Tibial artery (tissue), 4 donors: ENCODE data around the gene ITSN1.

Source experiments
- DNase-seq, 2 donors: peaks; one replicate each; pipeline ENCODE4 v3.0.0-alpha.2; 2019
- H3K27ac ChIP-seq, 2 donors: fragments of 200-600 bp; sonication (generic) in 1 of 2; 1 replicate in 1 of 2; 2 replicates in 1 of 2; pipeline ENCODE4 v1.5.1; 2018 to 2019; ENCODE audit warnings: mild to moderate bottlenecking in 1 of 2
- H3K27me3 ChIP-seq, 2 donors: fragments of 200-600 bp; sonication (generic) in 1 of 2; one replicate each; pipeline versions ENCODE4 v1.5.1 to v1.6.0; 2016 to 2019
- H3K36me3 ChIP-seq, 3 donors: fragments of 200-600 bp; sonication (generic) in 2 of 3; one replicate each; pipeline ENCODE4 v1.5.1; 2016 to 2019; ENCODE audit warnings: mild to moderate bottlenecking in 2 of 3
- H3K4me1 ChIP-seq, 4 donors: fragments of 200-600 bp; sonication (generic) in 2 of 4; 1 replicate in 3 of 4; 2 replicates in 1 of 4; pipeline ENCODE4 v1.5.1; 2016 to 2019
- H3K4me3 ChIP-seq, 2 donors: fragments of 200-600 bp; sonication (generic) in 1 of 2; 1 replicate in 1 of 2; 2 replicates in 1 of 2; pipeline ENCODE4 v1.5.1; 2018 to 2019; ENCODE audit warnings: mild to moderate bottlenecking in 2 of 2
- H3K9me3 ChIP-seq, 3 donors: fragments of 200-600 bp; sonication (generic) in 1 of 3; one replicate each; pipeline ENCODE4 v1.5.1; 2016 to 2019
- intact Hi-C: fragments of 100-400 bp; cut with DNase I; formaldehyde crosslinking; loops from one replicate; pipeline ENCODE4 v1.15.0; 2023; ENCODE audit warnings: low total_unique reads
- TF ChIP-seq, protein P1 (sequence below), 2 experiments: fragments of 200-600 bp in 1 of 2; fragments of 450-650 bp in 1 of 2; IDR thresholded peaks; one replicate each; pipeline ENCODE4 v1.5.1; 2017 to 2019; ENCODE audit warnings: antibody characterized with exemption in 2 of 2, mild to moderate bottlenecking in 1 of 2, moderate library complexity in 1 of 2

Gene ITSN1

DNA sequence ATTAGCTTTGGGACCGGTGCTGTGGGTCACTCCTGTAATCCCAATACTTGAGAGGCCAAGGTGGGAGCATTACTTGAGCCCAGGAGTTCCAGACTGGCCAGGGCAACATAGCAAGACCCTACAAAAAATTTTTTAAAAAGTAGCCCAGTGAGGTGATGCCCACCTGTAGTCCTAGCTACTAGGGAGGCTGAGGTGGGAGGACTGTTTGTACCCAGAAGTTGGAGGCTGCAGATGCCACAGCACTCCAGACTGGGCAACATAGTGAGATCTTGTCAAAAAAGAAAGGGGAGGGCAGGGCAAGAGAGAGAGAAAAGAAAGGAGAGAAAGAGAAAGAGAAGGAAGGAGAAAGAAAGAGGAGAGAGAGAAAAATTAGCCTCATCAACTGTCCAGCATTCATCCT is 6.3 kb downstream of the ITSN1 start:
- TF ChIP-seq, protein P1, sequence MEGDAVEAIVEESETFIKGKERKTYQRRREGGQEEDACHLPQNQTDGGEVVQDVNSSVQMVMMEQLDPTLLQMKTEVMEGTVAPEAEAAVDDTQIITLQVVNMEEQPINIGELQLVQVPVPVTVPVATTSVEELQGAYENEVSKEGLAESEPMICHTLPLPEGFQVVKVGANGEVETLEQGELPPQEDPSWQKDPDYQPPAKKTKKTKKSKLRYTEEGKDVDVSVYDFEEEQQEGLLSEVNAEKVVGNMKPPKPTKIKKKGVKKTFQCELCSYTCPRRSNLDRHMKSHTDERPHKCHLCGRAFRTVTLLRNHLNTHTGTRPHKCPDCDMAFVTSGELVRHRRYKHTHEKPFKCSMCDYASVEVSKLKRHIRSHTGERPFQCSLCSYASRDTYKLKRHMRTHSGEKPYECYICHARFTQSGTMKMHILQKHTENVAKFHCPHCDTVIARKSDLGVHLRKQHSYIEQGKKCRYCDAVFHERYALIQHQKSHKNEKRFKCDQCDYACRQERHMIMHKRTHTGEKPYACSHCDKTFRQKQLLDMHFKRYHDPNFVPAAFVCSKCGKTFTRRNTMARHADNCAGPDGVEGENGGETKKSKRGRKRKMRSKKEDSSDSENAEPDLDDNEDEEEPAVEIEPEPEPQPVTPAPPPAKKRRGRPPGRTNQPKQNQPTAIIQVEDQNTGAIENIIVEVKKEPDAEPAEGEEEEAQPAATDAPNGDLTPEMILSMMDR (IDR thresholded peaks at IDR 0.05), result no peak
- H3K9me3 ChIP-seq, result no peaks in the 10 kb centered on the region
- no peak overlapping the region for H3K27ac ChIP-seq
- no peaks in the 10 kb centered on the region for H3K27me3 ChIP-seq
- peaks cover 0 to 35% (median 16%) of the 10 kb centered on the region in 4 donors for H3K4me1 ChIP-seq
- intact Hi-C loops, result loop anchor here (10.0 kb wide), 1 partner anchor 246 kb away; no protein-coding TSS in a partner anchor
- no peaks in the 10 kb centered on the region for H3K36me3 ChIP-seq
- DNase-seq, result no peak
- no peak overlapping the region for H3K4me3 ChIP-seq

DNA sequence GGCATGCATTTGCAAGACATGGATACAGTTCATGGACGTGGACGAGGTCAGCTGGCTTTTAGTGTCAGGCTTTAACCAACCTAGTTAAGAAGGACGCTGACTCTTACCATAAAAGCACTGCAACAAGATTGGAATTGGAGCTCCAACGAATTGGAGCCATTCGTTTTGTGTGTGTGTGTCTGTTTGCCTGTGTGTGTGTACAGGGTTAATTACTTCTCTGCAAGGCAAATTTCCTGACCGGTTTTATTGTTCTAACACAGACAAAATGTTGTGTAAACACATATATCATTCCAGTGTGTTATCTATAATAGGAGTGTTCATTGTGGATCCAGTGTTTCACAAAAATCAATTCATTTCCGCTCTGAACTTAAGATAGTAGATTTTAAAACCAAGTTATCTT is 7.9 kb downstream of the ITSN1 start:
- Histone ChIP-seq H3K27ac (no peak overlapping the region), H3K4me3 (no peak overlapping the region), H3K27me3 (no peaks in the 10 kb centered on the region), H3K36me3 (no peaks in the 10 kb centered on the region), H3K9me3 (no peaks in the 10 kb centered on the region), H3K4me1 (peaks cover 0 to 20% (median 6%) of the 10 kb centered on the region in 4 donors)
- TF ChIP-seq, protein P1 (IDR thresholded peaks at IDR 0.05), result no peak
- DNase-seq, result no peak
- intact Hi-C loops, result no loop called here

DNA sequence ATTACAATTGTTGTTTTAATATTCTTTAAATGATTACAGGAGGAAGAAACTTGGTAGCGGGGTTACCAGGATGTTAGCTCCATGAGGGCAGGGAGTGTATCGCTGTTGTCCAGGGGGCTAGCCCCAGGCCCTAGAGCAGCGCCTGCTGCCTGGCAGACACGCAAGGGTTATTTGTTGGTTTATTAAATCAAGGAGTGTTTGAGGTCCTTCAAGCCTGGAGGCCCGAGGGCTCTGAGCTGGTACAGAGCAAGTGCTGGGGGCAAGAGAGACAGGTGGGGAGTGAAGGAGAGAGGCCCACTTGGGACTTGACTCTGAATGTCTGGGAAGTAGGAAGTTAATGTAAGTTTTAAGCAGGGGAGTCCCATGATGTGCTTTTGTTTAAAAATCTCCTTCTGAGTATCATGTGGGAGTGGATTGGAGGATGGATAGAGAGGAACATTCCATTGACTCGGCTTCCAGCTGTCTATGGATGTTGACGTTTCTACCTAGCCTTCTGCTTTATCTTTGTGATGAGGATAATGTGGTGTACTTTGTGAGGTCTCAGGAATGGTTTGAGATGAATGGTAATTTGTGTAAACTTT is 8.7 kb downstream of the ITSN1 start:
- no peak for DNase-seq
- no peaks in the 10 kb centered on the region for H3K36me3 ChIP-seq
- no peaks in the 10 kb centered on the region for H3K9me3 ChIP-seq
- H3K27me3 ChIP-seq, result no peaks in the 10 kb centered on the region
- intact Hi-C loops, result no loop called here
- H3K27ac ChIP-seq, result no peak overlapping the region
- peaks cover 0 to 23% (median 11%) of the 10 kb centered on the region in 4 donors for H3K4me1 ChIP-seq
- TF ChIP-seq, protein P1 (IDR thresholded peaks at IDR 0.05), result no peak
- no peak overlapping the region for H3K4me3 ChIP-seq

DNA sequence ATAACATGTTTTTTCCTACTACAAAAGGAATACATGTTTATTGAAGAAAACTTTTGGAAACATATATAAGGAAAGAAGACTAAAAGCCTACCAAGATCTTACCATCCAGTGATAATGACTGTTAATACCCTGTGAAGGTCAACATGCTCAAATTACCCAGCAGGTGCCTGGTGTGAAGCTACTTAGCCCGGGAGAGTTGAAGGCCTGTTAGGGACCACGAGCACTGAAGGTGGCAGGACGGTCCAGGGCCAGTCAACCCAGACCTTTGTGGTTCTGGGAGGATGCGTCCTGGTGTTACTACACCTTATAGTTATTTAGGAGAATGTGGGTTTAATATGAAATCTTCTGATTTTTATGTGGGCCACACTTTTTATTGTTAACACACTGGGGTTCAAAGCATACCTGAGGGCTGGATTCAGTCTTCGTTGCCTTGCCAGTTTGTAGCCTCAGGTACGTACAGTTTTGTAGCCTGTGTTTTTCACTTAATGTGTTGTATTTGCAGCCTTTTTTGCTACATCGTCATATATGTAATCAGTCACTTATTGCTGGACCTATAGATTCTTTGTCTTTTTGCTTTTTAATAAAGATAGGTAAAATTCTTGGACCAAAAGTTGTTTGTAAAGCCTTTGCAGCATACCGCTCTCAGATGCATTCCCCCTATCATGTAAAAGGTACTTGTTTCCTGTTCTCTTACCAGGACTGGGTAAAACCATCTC is 9.8 kb downstream of the ITSN1 start:
- no peak for DNase-seq
- H3K36me3 ChIP-seq, result no peaks in the 10 kb centered on the region
- no peak overlapping the region for H3K27ac ChIP-seq
- peaks cover 0 to 33% (median 15%) of the 10 kb centered on the region in 4 donors for H3K4me1 ChIP-seq
- TF ChIP-seq, protein P1 (IDR thresholded peaks at IDR 0.05), result no peak
- no peaks in the 10 kb centered on the region for H3K9me3 ChIP-seq
- no peak overlapping the region for H3K4me3 ChIP-seq
- intact Hi-C loops, result no loop called here
- H3K27me3 ChIP-seq, result no peaks in the 10 kb centered on the region

DNA sequence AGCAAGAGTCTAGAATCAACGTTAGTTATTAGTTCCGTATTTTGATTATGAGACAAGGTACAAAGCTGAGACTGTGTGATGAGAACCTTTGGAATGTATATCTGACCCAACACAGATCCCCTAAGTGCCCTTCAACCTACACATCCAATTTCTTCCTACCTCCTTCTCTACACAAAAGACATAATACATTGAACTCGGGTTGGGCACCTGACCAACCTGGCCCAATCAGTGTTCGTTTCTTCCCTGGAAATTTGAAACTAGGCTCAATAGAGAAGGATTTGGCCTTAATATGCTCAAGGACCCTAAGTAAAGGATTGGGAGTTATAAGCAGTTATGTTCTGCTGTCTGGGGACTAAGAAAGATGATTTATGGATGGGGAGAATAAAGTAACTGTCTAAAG is 12.1 kb downstream of the ITSN1 start:
- H3K9me3 ChIP-seq, result no peaks in the 10 kb centered on the region
- intact Hi-C loops, result no loop called here
- TF ChIP-seq, protein P1 (IDR thresholded peaks at IDR 0.05), result no peak
- peaks cover 0 to 45% (median 18%) of the 10 kb centered on the region in 4 donors for H3K4me1 ChIP-seq
- H3K27ac ChIP-seq, result no peak overlapping the region
- H3K36me3 ChIP-seq, result no peaks in the 10 kb centered on the region
- H3K27me3 ChIP-seq, result no peaks in the 10 kb centered on the region
- DNase-seq, result no peak
- H3K4me3 ChIP-seq, result no peak overlapping the region
